Right lobe of liver (tissue), 6 donors: ENCODE results near the gene MOCS2. TPM values are rescaled to one million over a fixed set of nuclear protein-coding genes. Genes with fewer than 3 reads are reported as not detected.

ENCODE experiments used
- ATAC-seq, 4 donors: fragments of 200-7000 bp; cut with Tn5 transposase; one replicate each; pipeline ENCODE4 v1.9.1; 2020; ENCODE audit warnings: mild to moderate bottlenecking in 4 of 4, moderate library complexity in 4 of 4
- DNase-seq, 3 donors: peaks; one replicate each; pipeline ENCODE4 v3.0.0-alpha.2; 2020
- H3K27ac ChIP-seq, 3 donors: fragments of 200-600 bp; one replicate each; pipeline ENCODE4 v1.8.0; 2022
- H3K27me3 ChIP-seq, 2 donors: fragments of 200-600 bp; one replicate each; pipeline ENCODE4 v1.8.0; 2022
- H3K36me3 ChIP-seq, 4 donors: fragments of 200-600 bp; sonication (generic) in 1 of 4; one replicate each; pipeline versions ENCODE4 v1.5.1 to v1.8.0; 2017 to 2022; ENCODE audit warnings: control low read depth in 1 of 4
- H3K4me1 ChIP-seq, 4 donors: fragments of 200-600 bp; sonication (generic) in 1 of 4; one replicate each; pipeline versions ENCODE4 v1.5.1 to v1.8.0; 2017 to 2022; ENCODE audit warnings: control low read depth in 1 of 4
- H3K4me3 ChIP-seq, 3 donors: fragments of 200-600 bp; one replicate each; pipeline ENCODE4 v1.8.0; 2022
- H3K9me3 ChIP-seq, 4 donors: fragments of 200-600 bp; sonication (generic) in 1 of 4; one replicate each; pipeline versions ENCODE4 v1.5.1 to v1.8.0; 2017 to 2022; ENCODE audit warnings: control low read depth in 1 of 4
- POLR2A ChIP-seq: fragments of 450-650 bp; IDR thresholded peaks from one replicate; pipeline ENCODE4 v1.6.1; 2017; ENCODE audit warnings: antibody characterized with exemption, mild to moderate bottlenecking
- WGBS: methylation state at CpG from one replicate; pipeline ENCODE4 v1.1.6; 2018; ENCODE audit warnings: low coverage, low lambda C conversion rate; ENCODE audit not compliant: insufficient coverage; ENCODE audit errors: missing lambda C conversion rate; 5-methylcytosine and 5-hydroxymethylcytosine counted together
- intact Hi-C, 2 donors: fragments of 100-400 bp; cut with DNase I; formaldehyde crosslinking; loops; one replicate each; pipeline versions ENCODE4 v1.11.2 to v1.14.1; 2022
- total RNA-seq, 6 experiments: library from RNA; depleted of rRNA in 2 of 6; stranded (reverse); fragments of >200 nt in 2 of 6; fragmentation: NEBNext Ultra II Directional in 3 of 6; extraction: Animal tissue kit (Norgen Biotek cat#: 25700) in 3 of 6; gene quantifications; one replicate each; pipeline versions ENCODE4 v1.1.0 to v1.2.4, GENCODE V29; 2016 to 2023
- TF ChIP-seq, protein P1 (sequence below), 4 donors: fragments of 200-600 bp in 3 of 4; fragments of 450-650 bp in 1 of 4; IDR thresholded peaks; one replicate each; pipeline versions ENCODE4 v1.5.1 to v1.8.0; 2016 to 2022; ENCODE audit warnings: antibody characterized with exemption in 4 of 4, mild to moderate bottlenecking in 2 of 4
- donor health status: DM: no; HTN: yes; CAD: no.
- donor health status: DM: no; HTN: no; CAD: no.
- donor health status: DM: no; HTN: no; CAD: no.
- donor health status: DM: no; HTN: yes; CAD: no.
- donor health status: DM: no; HTN: yes; CAD: no.

Gene MOCS2
- total RNA-seq, 6 experiments from 2014 or later, result 34.8 to 65.0 (median 44.6) TPM

- Histone ChIP-seq H3K36me3 (no peaks in the 10 kb centered on the region), H3K4me3 (no peak overlapping the region), H3K27ac (no peak overlapping the region), H3K27me3 (no peaks in the 10 kb centered on the region), H3K9me3 (no peaks in the 10 kb centered on the region), H3K4me1 (no peaks in the 10 kb centered on the region)
- TF ChIP-seq POLR2A, result no peak
- TF ChIP-seq, protein P1, sequence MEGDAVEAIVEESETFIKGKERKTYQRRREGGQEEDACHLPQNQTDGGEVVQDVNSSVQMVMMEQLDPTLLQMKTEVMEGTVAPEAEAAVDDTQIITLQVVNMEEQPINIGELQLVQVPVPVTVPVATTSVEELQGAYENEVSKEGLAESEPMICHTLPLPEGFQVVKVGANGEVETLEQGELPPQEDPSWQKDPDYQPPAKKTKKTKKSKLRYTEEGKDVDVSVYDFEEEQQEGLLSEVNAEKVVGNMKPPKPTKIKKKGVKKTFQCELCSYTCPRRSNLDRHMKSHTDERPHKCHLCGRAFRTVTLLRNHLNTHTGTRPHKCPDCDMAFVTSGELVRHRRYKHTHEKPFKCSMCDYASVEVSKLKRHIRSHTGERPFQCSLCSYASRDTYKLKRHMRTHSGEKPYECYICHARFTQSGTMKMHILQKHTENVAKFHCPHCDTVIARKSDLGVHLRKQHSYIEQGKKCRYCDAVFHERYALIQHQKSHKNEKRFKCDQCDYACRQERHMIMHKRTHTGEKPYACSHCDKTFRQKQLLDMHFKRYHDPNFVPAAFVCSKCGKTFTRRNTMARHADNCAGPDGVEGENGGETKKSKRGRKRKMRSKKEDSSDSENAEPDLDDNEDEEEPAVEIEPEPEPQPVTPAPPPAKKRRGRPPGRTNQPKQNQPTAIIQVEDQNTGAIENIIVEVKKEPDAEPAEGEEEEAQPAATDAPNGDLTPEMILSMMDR (IDR thresholded peaks at IDR 0.05), result no peak
- 36% methylated on average over 2 of the region's 2 CpGs for WGBS
- DNase-seq, result no peak
- no peak for ATAC-seq
- intact Hi-C loops, result no loop called here
Measured at GRCh38 chr5:53063176-53063575, 46.4 kb downstream of the MOCS2 start.

GRCh38 chr5:53059281-53059680, 50.3 kb downstream of the MOCS2 start:
- no peak for ATAC-seq
- no peaks in the 10 kb centered on the region for H3K36me3 ChIP-seq
- no peak overlapping the region for H3K4me3 ChIP-seq
- H3K27me3 ChIP-seq, result no peaks in the 10 kb centered on the region
- no peaks in the 10 kb centered on the region for H3K9me3 ChIP-seq
- H3K4me1 ChIP-seq, result no peaks in the 10 kb centered on the region
- no peak overlapping the region for H3K27ac ChIP-seq
- intact Hi-C loops, result no loop called here
- DNase-seq, result no peak
- WGBS, result 92% methylated on average over 5 of the region's 5 CpGs
- TF ChIP-seq POLR2A, result no peak
- TF ChIP-seq, protein P1 (IDR thresholded peaks at IDR 0.05), result no peak

DNA sequence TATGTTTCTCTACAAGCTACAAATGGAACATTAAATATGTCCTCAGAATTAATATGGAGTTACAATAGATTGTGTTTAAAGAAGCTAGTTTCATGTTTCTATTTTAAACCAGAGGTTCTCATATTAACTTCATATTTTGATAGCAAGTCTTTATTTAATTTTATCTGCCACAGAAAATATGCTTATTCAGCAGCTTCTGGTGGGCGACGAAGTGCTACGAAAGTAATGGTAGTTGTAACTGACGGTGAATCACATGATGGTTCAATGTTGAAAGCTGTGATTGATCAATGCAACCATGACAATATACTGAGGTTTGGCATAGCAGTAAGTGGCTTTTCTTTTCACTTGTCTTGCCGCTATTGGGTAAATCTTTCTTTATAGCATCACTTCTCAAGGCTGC, 54.2 kb downstream of the MOCS2 start:
- DNase-seq, result no peak
- TF ChIP-seq POLR2A, result no peak
- TF ChIP-seq, protein P1 (IDR thresholded peaks at IDR 0.05), result no peak
- ATAC-seq, result no peak
- Histone ChIP-seq H3K4me3 (no peak overlapping the region), H3K27ac (no peak overlapping the region), H3K4me1 (no peaks in the 10 kb centered on the region), H3K36me3 (no peaks in the 10 kb centered on the region), H3K9me3 (no peaks in the 10 kb centered on the region), H3K27me3 (no peaks in the 10 kb centered on the region)
- intact Hi-C loops, result no loop called here
- WGBS, result 71% methylated on average over 5 of the region's 5 CpGs

DNA sequence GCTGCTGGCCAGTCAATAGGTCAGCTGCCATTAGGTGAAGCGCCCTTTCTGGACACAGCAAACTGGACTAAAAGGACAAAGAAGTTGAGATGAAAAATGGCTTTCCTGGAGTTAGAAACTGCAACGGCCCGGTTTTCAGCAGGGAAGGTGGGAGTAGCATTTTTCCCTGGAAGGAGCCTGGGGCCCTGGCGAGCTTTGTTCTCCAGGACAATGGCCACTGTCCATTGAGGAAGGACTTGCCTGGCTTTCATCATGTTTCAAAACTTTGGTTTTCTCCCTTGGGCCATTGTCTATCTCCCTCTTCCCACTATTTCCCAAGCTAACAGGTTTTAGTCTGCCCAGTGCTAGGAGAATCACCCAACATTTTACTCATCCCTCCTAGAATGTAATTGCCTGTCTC, 56.2 kb downstream of the MOCS2 start:
- H3K9me3 ChIP-seq, result no peaks in the 10 kb centered on the region
- WGBS, result 70% methylated on average over 3 of the region's 4 CpGs
- no peaks in the 10 kb centered on the region for H3K4me1 ChIP-seq
- no peaks in the 10 kb centered on the region for H3K27me3 ChIP-seq
- DNase-seq (no peak), ATAC-seq (no peak)
- H3K36me3 ChIP-seq, result no peaks in the 10 kb centered on the region
- intact Hi-C loops, result no loop called here
- H3K27ac ChIP-seq, result no peak overlapping the region
- H3K4me3 ChIP-seq, result no peak overlapping the region
- no peak for TF ChIP-seq POLR2A
- TF ChIP-seq, protein P1 (IDR thresholded peaks at IDR 0.05), result no peak

DNA sequence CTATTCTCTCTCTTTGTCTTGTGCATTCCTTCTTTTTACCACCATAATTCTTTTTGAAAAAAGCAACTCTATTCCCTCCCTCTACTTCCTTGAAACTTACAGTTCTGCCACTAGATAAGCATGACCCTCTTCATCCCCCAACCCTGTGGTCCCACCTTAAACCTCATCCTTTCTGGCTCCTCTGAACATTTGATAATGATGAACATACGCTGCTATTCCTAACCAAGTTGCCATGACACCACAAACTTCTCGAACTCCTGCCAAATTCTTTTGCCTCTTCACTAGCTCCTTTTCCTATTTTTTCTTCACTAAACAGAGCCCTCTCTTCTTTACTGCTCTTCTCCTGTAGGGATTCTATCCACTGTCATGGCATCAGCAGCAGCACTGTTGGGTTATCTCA, 57.1 kb downstream of the MOCS2 start:
- no peak for TF ChIP-seq POLR2A
- TF ChIP-seq, protein P1 (IDR thresholded peaks at IDR 0.05), result no peak
- no peak overlapping the region for H3K4me3 ChIP-seq
- no peaks in the 10 kb centered on the region for H3K27me3 ChIP-seq
- intact Hi-C loops, result no loop called here
- H3K9me3 ChIP-seq, result no peaks in the 10 kb centered on the region
- DNase-seq (no peak), ATAC-seq (no peak)
- H3K27ac ChIP-seq, result no peak overlapping the region
- no peaks in the 10 kb centered on the region for H3K4me1 ChIP-seq
- WGBS, result 71% methylated on average over 2 of the region's 2 CpGs
- no peaks in the 10 kb centered on the region for H3K36me3 ChIP-seq
